GM12878 (cell line): ENCODE results near the gene GGT5. TPM values are rescaled to one million over a fixed set of nuclear protein-coding genes. Genes with fewer than 3 reads are reported as not detected.

Source experiments
- ATAC-seq: fragments of 200-7000 bp; cut with Tn5 transposase; 3 replicates; pipeline ENCODE4 v1.9.1; 2020; ENCODE audit warnings: mild to moderate bottlenecking, moderate library complexity
- BruUV-seq: library from RNA; stranded (reverse); fragments of 400-500 nt; replicated peaks from 2 replicates; lab custom pipeline; 2021; lab: Mats Ljungman, UMichigan
- CTCF ChIA-PET: fragments of 300-600 bp; sonication (Branson Sonifier 250); formaldehyde crosslinking; extraction: SDS; loops from one replicate; lab custom pipeline; 2021; ENCODE audit warnings: inconsistent platforms; lab: Yijun Ruan, JAX
- POLR2A ChIA-PET: fragments of 350-600 bp; formaldehyde crosslinking; extraction: SDS; loops from one replicate; lab custom pipeline; 2021; ENCODE audit warnings: inconsistent platforms; lab: Charles Lee
- RAD21 ChIA-PET: fragments of 300-600 bp; sonication (Branson Sonifier 250); formaldehyde crosslinking; loops from one replicate; lab custom pipeline; 2023; ENCODE audit warnings: antibody characterized with exemption; ENCODE audit not compliant: unreplicated experiment; lab: Charles Lee
- SMC1A ChIA-PET: fragments of 300-600 bp; sonication (Branson Sonifier 250); formaldehyde crosslinking; loops from one replicate; lab custom pipeline; 2023; ENCODE audit not compliant: unreplicated experiment, uncharacterized antibody; lab: Charles Lee
- DNase-seq: peaks from one replicate; pipeline ENCODE4 v3.0.0-alpha.2; 2011; ENCODE audit warnings: low read depth, low spot score
- FAIRE-seq: peaks from 3 replicates; lab custom pipeline; 2011; peaks lifted over from hg19 to GRCh38; lab: Jason Lieb, UNC
- H2AFZ ChIP-seq: 2 replicates; pipeline ENCODE4 v1.6.0; 2011; ENCODE audit warnings: low read depth, low read length, control low read depth; ENCODE audit not compliant: control insufficient read depth
- H3K27ac ChIP-seq: 2 replicates; pipeline ENCODE4 v1.5.1; 2011; ENCODE audit warnings: control low read depth; ENCODE audit not compliant: control insufficient read depth, insufficient read depth
- H3K27me3 ChIP-seq, 2 experiments: replicated peaks in 1 of 2; 2 replicates each; pipeline versions ENCODE4 v1.6.0 to v1.6.1; 2011; ENCODE audit warnings: low read length in 1 of 2; ENCODE audit not compliant: control insufficient read depth in 2 of 2, insufficient read depth in 2 of 2
- H3K36me3 ChIP-seq, 2 experiments: 2 replicates each; pipeline ENCODE4 v1.5.1; 2011; ENCODE audit warnings: low read length in 1 of 2; ENCODE audit not compliant: control insufficient read depth in 2 of 2, insufficient read depth in 2 of 2
- H3K4me1 ChIP-seq: 2 replicates; pipeline ENCODE4 v1.6.1; 2011; ENCODE audit warnings: mild to moderate bottlenecking, low read length, moderate library complexity, mixed read lengths; ENCODE audit not compliant: control insufficient read depth, insufficient read depth
- H3K4me2 ChIP-seq: 2 replicates; pipeline ENCODE4 v1.6.0; 2011; ENCODE audit warnings: control low read depth; ENCODE audit not compliant: control insufficient read depth, insufficient read depth
- H3K4me3 ChIP-seq: fragments of 200-600 bp; sonication (generic); 2 replicates; pipeline ENCODE4 v1.5.1; 2016
- H3K79me2 ChIP-seq: 2 replicates; pipeline ENCODE4 v1.6.0; 2011; ENCODE audit warnings: low read length; ENCODE audit not compliant: control insufficient read depth, insufficient read depth
- H3K9ac ChIP-seq: 2 replicates; pipeline ENCODE4 v1.8.0; 2011; ENCODE audit warnings: low read length, control low read depth, mixed read lengths; ENCODE audit not compliant: control insufficient read depth, insufficient read depth
- H3K9me3 ChIP-seq: replicated peaks from 3 replicates; pipeline ENCODE4 v1.5.1; 2011; ENCODE audit warnings: mild to moderate bottlenecking, low read length; ENCODE audit not compliant: control insufficient read depth, insufficient read depth
- H4K20me1 ChIP-seq: 2 replicates; pipeline ENCODE4 v1.6.0; 2011; ENCODE audit not compliant: control insufficient read depth, insufficient read depth
- HDGF ChIP-seq: fragments of 450-650 bp; IDR thresholded peaks from 2 replicates; pipeline ENCODE4 v1.6.1; 2016; ENCODE audit warnings: antibody characterized with exemption
- IRF4 ChIP-seq: IDR thresholded peaks from 2 replicates; pipeline ENCODE4 v1.6.1; 2011; ENCODE audit warnings: low read depth, low read length
- MEF2B ChIP-seq: fragments of 450-650 bp; IDR thresholded peaks from 2 replicates; pipeline ENCODE4 v1.6.1; 2018; ENCODE audit warnings: mild to moderate bottlenecking, moderate library complexity; ENCODE audit not compliant: partially characterized antibody, poor library complexity, severe bottlenecking
- MLLT1 ChIP-seq: fragments of 450-650 bp; IDR thresholded peaks from 2 replicates; pipeline ENCODE4 v1.6.1; 2016; ENCODE audit warnings: mild to moderate bottlenecking
- MYB ChIP-seq: fragments of 150-350 bp; IDR thresholded peaks from 2 replicates; pipeline ENCODE4 v1.6.1; 2014; ENCODE audit warnings: mild to moderate bottlenecking, low read depth, low read length, borderline replicate concordance
- NFXL1 ChIP-seq: fragments of 450-650 bp; IDR thresholded peaks from 2 replicates; pipeline ENCODE4 v1.6.1; 2017; ENCODE audit warnings: antibody characterized with exemption, mild to moderate bottlenecking, borderline replicate concordance
- PAX8 ChIP-seq: fragments of 450-650 bp; IDR thresholded peaks from 2 replicates; pipeline ENCODE4 v1.6.1; 2017; ENCODE audit warnings: mild to moderate bottlenecking, moderate library complexity
- POLR2AphosphoS5 ChIP-seq: IDR thresholded peaks from 2 replicates; pipeline ENCODE4 v1.6.1; 2011; ENCODE audit warnings: mild to moderate bottlenecking, low read length, inconsistent platforms
- RAD51 ChIP-seq: fragments of 450-650 bp; IDR thresholded peaks from 2 replicates; pipeline ENCODE4 v1.6.1; 2016; ENCODE audit warnings: moderate library complexity, mild to moderate bottlenecking, inconsistent platforms
- RB1 ChIP-seq: fragments of 450-650 bp; formaldehyde crosslinking; IDR thresholded peaks from 2 replicates; pipeline ENCODE4 v1.6.1; 2017; ENCODE audit warnings: mild to moderate bottlenecking, borderline replicate concordance
- SKIL ChIP-seq: fragments of 450-650 bp; IDR thresholded peaks from 2 replicates; pipeline ENCODE4 v1.6.1; 2017; ENCODE audit warnings: mild to moderate bottlenecking, low read depth, inconsistent platforms; ENCODE audit not compliant: poor library complexity, severe bottlenecking
- SMAD1 ChIP-seq: fragments of 450-650 bp; IDR thresholded peaks from 2 replicates; pipeline ENCODE4 v1.6.1; 2018; ENCODE audit warnings: mild to moderate bottlenecking, low read depth; ENCODE audit not compliant: partially characterized antibody
- SREBF1 ChIP-seq: IDR thresholded peaks from 2 replicates; pipeline ENCODE4 v1.6.1; 2012; ENCODE audit warnings: mild to moderate bottlenecking, low read length
- STAT1 ChIP-seq: fragments of 450-650 bp; conservative IDR thresholded peaks from 2 replicates; pipeline ENCODE4 v1.6.1; 2014; ENCODE audit warnings: antibody characterized with exemption, mild to moderate bottlenecking
- TBL1XR1 ChIP-seq: IDR thresholded peaks from 2 replicates; pipeline ENCODE4 v1.6.1; 2012; ENCODE audit warnings: low read depth, low read length, improper control_type of control experiment
- TCF3 ChIP-seq: IDR thresholded peaks from 2 replicates; pipeline ENCODE4 v1.6.1; 2012; ENCODE audit warnings: low read depth, mild to moderate bottlenecking, low read length, borderline replicate concordance; ENCODE audit not compliant: insufficient read depth
- ZNF592 ChIP-seq: fragments of 450-650 bp; IDR thresholded peaks from 2 replicates; pipeline ENCODE4 v1.6.1; 2017; ENCODE audit warnings: mild to moderate bottlenecking, moderate library complexity
- WGBS: methylation state at CpG from one replicate; pipeline ENCODE4 v1.1.6; 2016; ENCODE audit warnings: low lambda C conversion rate; ENCODE audit not compliant: insufficient replicate concordance, insufficient coverage; ENCODE audit errors: missing lambda C conversion rate; 5-methylcytosine and 5-hydroxymethylcytosine counted together
- in situ Hi-C: fragments of 300-500 bp; cut with MboI; formaldehyde crosslinking; loops from 9 replicates; pipeline ENCODE4 v1.14.3; 2018; ENCODE audit warnings: mixed read lengths
- intact Hi-C: fragments of 100-400 bp; cut with micrococcal nuclease; formaldehyde crosslinking; loops from one replicate; pipeline ENCODE4 v1.14.2; 2022; ENCODE audit not compliant: unreplicated experiment
- polyA plus RNA-seq, 11 experiments: library from polyadenylated mRNA; depleted of rRNA in 4 of 11; unstranded in 6 of 11; stranded (reverse) in 5 of 11; fragments of >200 nt; fragmentation: Nextera tagmentation in 4 of 11; fragmentation: Illumina TruSeq in 1 of 11; extraction: Ambion mirVana in 4 of 11; extraction: Trizol in 1 of 11; gene quantifications; 1 replicate in 1 of 11; 2 replicates in 10 of 11; pipeline versions ENCODE4 v1.2.1 to v1.2.3, GENCODE V29; 2011 to 2016; ENCODE audit warnings: inconsistent platforms in 2 of 11, missing spikeins in 2 of 11, low read depth in 1 of 11
- total RNA-seq, 4 experiments: library from RNA; depleted of rRNA in 3 of 4; stranded (reverse); fragments of >200 nt in 3 of 4; fragmentation: Illumina TruSeq in 1 of 4; extraction: Trizol in 1 of 4; gene quantifications; 2 replicates each; pipeline versions ENCODE4 v1.2.1 to v1.2.3, GENCODE V29; 2013 to 2021

The GGT5 gene
- total and polyA plus RNA-seq, 10 of the 15 experiments (the other 5 are each of a cell fraction or from before 2014, with no cell fraction given): 0.34 TPM; not detected in 9

GRCh38 chr22:24231706-24232105, 13.2 kb downstream of the GGT5 start:
- ATAC-seq (no peak), FAIRE-seq (no peak), DNase-seq (no peak)
- intact Hi-C loops (no loop called here), in situ Hi-C loops (no loop called here)
- RAD21 ChIA-PET: interaction anchor here (1.0 to 1.7 kb wide), 3 partner anchors 11 to 75 kb away, joined by 4 to 13 read pairs (median 9); no protein-coding TSS in a partner anchor
- H3K9me3 ChIP-seq: no peaks in the 10 kb centered on the region
- H3K79me2 ChIP-seq: no peaks in the 10 kb centered on the region
- H4K20me1 ChIP-seq: no peaks in the 10 kb centered on the region
- no peak overlapping the region for H3K4me3 ChIP-seq
- POLR2A ChIA-PET: no interaction called here
- no peak overlapping the region for H3K4me2 ChIP-seq
- no peak overlapping the region for H3K9ac ChIP-seq
- BruUV-seq: no TSS peak
- WGBS: 54% methylated on average over 9 of the region's 9 CpGs
- H3K36me3 ChIP-seq: no peaks in the 10 kb centered on the region
- H3K27ac ChIP-seq: no peak overlapping the region
- no peak overlapping the region for H2AFZ ChIP-seq
- SMC1A ChIA-PET: interaction anchor here (1.2 to 2.0 kb wide), 2 partner anchors 41 to 175 kb away, joined by 3 to 16 read pairs; no protein-coding TSS in a partner anchor
- CTCF ChIA-PET: interaction anchor here (0.9 to 3.7 kb wide), 11 partner anchors 9 to 136 kb away, joined by 3 to 27 read pairs (median 8); no protein-coding TSS in a partner anchor
- H3K4me1 ChIP-seq: no peaks in the 10 kb centered on the region
- no peaks in the 10 kb centered on the region for H3K27me3 ChIP-seq
- TF ChIP-seq PAX8 (no peak), SREBF1 (no peak), TBL1XR1 (no peak), RAD51 (no peak), IRF4 (no peak), HDGF (no peak), NFXL1 (no peak), RB1 (no peak), STAT1 (no peak), MYB (no peak), TCF3 (no peak), MLLT1 (no peak), POLR2AphosphoS5 (no peak), SMAD1 (no peak), ZNF592 (no peak), MEF2B (no peak), SKIL (no peak)
